PC-3 (cell line): ENCODE data around the gene ZMIZ1.

Source experiments
- CTCF ChIP-seq: fragments of 300-600 bp; sonication (generic); conservative IDR thresholded peaks from 2 replicates; pipeline ENCODE4 v1.5.1; 2017; ENCODE audit warnings: antibody characterized with exemption, low read depth, mild to moderate bottlenecking, low read length
- EZH2 ChIP-seq: fragments of 300-600 bp; sonication (generic); IDR thresholded peaks from one replicate; pipeline ENCODE4 v1.6.1; 2017; ENCODE audit warnings: antibody characterized with exemption, mild to moderate bottlenecking, low read length; ENCODE audit not compliant: unreplicated experiment
- EZH2phosphoT487 ChIP-seq: fragments of 300-600 bp; sonication (generic); IDR thresholded peaks from 2 replicates; pipeline ENCODE4 v1.6.1; 2018; ENCODE audit warnings: mild to moderate bottlenecking, antibody characterized with exemption, low read length, borderline replicate concordance

GRCh38 chr10:79160191-79160590 is 91.4 kb downstream of the ZMIZ1 start:
- TF ChIP-seq CTCF (no peak), EZH2phosphoT487 (no peak), EZH2 (no peak)
